22Rv1 (cell line): ENCODE measurements around the gene CUX1.

Experiments
- H3K27ac ChIP-seq: fragments of 450-650 bp; 2 replicates; pipeline ENCODE4 v1.5.1; 2017
- ZFX ChIP-seq: fragments of 450-650 bp; IDR thresholded peaks from 2 replicates; pipeline ENCODE4 v1.6.1; 2017; ENCODE audit warnings: antibody characterized with exemption, borderline replicate concordance
- TF ChIP-seq, protein P1 (sequence below): fragments of 450-650 bp; IDR thresholded peaks from 2 replicates; pipeline ENCODE4 v1.5.1; 2017; ENCODE audit warnings: mild to moderate bottlenecking

The CUX1 gene

DNA sequence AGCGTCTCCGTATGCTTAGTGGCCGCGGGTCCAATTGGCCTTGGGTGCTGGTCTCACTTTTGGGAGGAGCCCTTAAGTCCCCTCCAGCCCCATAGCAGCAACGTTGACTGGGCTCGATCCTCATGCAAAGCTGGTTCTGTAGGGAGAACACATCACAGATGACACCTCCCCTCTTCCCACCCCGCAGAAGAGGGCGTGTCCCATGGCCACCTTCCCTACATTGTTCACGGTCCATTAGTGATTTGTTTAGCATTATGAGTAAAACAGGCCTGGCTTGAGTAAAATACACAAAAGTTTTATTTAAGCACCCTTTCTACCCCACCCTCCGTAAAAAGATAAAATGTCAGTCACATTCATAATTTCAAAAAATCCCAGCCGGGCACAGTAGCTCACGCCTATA is 380.2 kb downstream of the CUX1 start:
- no peak overlapping the region for H3K27ac ChIP-seq
- TF ChIP-seq, protein P1, sequence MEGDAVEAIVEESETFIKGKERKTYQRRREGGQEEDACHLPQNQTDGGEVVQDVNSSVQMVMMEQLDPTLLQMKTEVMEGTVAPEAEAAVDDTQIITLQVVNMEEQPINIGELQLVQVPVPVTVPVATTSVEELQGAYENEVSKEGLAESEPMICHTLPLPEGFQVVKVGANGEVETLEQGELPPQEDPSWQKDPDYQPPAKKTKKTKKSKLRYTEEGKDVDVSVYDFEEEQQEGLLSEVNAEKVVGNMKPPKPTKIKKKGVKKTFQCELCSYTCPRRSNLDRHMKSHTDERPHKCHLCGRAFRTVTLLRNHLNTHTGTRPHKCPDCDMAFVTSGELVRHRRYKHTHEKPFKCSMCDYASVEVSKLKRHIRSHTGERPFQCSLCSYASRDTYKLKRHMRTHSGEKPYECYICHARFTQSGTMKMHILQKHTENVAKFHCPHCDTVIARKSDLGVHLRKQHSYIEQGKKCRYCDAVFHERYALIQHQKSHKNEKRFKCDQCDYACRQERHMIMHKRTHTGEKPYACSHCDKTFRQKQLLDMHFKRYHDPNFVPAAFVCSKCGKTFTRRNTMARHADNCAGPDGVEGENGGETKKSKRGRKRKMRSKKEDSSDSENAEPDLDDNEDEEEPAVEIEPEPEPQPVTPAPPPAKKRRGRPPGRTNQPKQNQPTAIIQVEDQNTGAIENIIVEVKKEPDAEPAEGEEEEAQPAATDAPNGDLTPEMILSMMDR = no peak
- TF ChIP-seq ZFX = no peak

DNA sequence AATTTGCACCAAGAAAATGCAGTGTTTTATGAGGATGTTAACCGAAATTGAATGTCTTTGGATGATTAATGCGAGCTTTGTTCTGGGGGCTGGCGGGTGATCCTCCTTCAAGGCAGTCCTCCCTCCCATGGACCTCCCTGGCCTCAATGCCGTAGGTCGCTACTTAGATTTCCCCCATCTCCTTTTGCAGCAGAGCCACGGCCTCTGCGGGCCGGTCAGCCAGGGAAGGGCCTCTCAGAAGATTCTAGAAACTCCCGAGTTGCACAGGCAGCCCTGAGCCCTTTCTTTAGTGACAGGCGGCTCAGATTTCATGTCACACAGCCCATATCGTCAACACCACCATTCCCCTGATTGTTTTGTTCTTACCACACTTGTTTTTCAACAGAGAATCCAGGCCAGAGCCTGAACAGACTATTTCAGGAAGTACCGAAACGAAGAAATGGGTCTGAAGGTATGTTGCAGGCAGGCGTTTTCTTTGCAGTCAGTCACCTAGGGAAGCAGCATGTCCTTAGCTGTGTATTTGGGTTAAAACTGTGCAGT is 381.1 kb downstream of the CUX1 start:
- H3K27ac ChIP-seq = no peak overlapping the region
- TF ChIP-seq ZFX = no peak
- TF ChIP-seq, protein P1 = no peak

DNA sequence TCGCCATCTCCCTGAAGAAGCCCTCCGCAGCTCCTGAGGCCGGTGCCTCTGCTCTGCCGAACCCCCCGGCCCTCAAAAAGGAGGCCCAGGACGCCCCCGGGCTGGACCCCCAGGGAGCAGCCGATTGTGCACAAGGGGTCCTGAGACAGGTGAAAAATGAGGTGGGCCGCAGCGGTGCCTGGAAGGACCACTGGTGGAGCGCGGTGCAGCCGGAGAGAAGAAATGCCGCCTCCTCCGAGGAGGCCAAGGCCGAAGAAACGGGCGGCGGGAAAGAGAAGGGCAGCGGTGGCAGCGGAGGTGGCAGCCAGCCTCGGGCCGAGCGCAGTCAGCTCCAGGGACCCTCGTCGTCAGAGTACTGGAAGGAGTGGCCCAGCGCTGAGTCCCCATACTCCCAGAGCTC is 384.1 kb downstream of the CUX1 start:
- no peak for TF ChIP-seq ZFX
- TF ChIP-seq, protein P1 = no peak
- H3K27ac ChIP-seq = no peak overlapping the region

DNA sequence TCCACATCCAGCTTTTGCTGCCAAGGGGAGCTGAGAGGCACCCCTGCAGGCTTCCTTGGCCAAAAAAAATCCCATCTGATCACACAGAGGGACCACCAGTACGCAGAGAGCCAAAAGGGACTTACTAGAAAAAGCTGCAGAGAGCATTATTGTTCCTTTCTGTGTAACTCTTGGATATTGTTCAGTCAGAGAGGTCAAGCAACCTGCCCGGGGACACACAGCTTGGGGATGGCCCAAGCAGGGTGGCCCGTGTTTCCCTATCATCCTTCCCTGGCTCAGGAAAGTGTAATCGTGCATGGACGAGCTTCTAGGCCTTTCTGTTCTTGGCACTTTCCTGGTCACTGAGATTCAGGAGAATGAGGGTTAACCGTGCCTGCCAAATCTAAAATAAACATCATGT is 385.1 kb downstream of the CUX1 start:
- no peak for TF ChIP-seq ZFX
- TF ChIP-seq, protein P1 = no peak
- H3K27ac ChIP-seq = no peak overlapping the region

DNA sequence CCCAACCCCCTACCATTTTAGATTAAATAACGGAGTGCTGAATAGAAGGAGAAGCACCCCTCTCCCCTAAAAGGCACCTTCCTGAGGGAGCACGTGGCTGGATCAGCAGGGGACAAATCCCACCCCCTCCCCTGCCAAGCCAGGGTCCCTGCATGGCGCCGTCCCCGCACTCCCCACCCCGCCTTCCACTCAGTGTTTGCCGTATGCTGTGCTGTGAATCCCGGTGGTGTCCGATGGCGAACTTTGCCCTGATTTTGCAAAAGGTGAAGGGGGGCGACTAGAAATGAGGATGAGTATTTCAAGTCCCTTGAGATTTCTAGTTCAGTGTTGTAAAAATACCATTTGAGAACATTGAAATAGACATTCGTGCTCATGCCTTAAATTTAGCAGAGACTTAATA is 385.8 kb downstream of the CUX1 start:
- no peak overlapping the region for H3K27ac ChIP-seq
- TF ChIP-seq, protein P1 = no peak
- TF ChIP-seq ZFX = no peak

DNA sequence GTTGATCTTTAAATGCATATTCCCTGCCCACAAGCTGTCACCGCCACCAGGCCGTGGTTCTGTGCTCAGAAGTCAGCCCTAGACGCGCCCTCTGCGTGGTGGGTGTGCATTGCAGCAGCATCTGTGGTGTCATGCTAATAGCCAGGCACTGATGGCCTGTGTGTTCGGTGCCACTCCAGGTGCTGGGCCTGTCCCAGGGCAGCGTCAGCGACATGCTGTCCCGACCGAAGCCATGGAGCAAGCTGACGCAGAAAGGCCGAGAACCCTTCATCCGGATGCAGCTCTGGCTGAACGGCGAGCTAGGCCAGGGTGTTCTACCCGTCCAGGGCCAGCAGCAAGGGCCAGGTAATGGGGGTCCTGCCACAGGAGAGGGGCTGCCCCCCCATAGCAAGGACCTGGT is 386.8 kb downstream of the CUX1 start:
- H3K27ac ChIP-seq = no peak overlapping the region
- TF ChIP-seq, protein P1 = no peak
- no peak for TF ChIP-seq ZFX

DNA sequence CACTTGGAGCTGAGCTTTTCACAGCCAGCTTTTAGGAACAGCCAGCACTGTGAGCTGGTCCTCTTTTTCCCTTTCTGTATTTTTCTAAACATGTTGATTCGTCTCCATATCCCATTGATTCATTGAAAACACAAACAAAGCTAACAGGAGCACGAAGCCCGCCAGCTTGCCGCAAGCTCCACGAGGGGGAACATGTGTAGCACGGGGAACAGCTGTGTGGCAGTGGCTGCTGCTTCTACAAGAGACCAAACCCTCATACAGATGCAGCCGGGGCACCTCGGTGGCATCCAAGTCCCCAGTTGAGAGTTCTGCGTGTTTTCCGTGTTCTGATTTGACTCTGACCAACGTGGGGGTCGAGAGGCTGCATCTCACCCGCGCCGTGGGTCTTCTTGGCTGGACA is 388.5 kb downstream of the CUX1 start:
- TF ChIP-seq ZFX = no peak
- TF ChIP-seq, protein P1 = no peak
- no peak overlapping the region for H3K27ac ChIP-seq
